Breast epithelium (tissue), 3 donors: ENCODE results near the gene ADM2.

Experiments used
- CTCF ChIP-seq, 3 donors: fragments of 450-650 bp; IDR thresholded peaks; one replicate each; pipeline ENCODE4 v1.5.1; 2016 to 2017; ENCODE audit warnings: antibody characterized with exemption in 3 of 3, mild to moderate bottlenecking in 3 of 3, moderate library complexity in 3 of 3
- POLR2A ChIP-seq: fragments of 450-650 bp; IDR thresholded peaks from one replicate; pipeline ENCODE4 v1.6.1; 2016; ENCODE audit warnings: antibody characterized with exemption, mild to moderate bottlenecking, moderate library complexity

- TF ChIP-seq POLR2A (no peak), CTCF (IDR thresholded peaks at IDR 0.05) (no peak)
These were observed 43.3 kb downstream of the ADM2 start for GRCh38 chr22:50524676-50525103.
